DMS153 treated with DMSO at 0.1 percent for 48 hours (cell line): ENCODE data around the gene PCCA.
"Not testable (repeated sequence)": the region's sequence is repeated elsewhere in the genome, so short reads cannot be mapped to it uniquely, and the experiment has no call there.

Source experiments
- DNase-seq: peaks from one replicate; lab custom pipeline; 2025; ENCODE audit not compliant: unreplicated experiment; lab: John Stamatoyannopoulos, UW

PCCA gene

DNA sequence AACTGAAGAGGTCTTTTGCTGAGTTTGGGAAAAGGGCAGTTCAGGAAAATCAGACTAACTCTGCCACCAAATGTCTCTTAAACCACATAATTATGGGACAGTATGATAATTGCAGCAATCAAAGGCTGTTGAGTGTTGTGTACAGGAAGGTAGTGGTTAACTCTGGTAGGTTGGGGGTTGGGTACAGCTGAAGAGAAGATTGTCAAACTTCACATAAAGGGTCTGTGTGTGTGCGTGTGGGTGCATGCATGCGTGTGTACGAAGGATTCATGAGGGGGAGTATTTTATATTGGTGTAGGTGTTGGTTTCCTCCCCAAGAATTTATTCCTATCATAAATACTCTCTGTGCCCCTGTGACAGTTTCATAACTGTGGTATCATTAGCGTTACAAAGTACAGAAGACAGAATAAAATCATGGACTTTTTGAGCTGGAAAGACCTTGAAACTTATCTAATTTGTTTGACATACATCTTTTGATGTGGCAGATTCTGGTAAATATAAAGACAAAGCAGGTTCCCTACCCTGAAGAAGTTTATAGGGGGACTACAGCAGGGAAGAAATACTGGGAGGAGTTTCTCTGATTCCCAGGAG lies 94.1 kb downstream of the PCCA start:
- DNase-seq, result no peak

DNA sequence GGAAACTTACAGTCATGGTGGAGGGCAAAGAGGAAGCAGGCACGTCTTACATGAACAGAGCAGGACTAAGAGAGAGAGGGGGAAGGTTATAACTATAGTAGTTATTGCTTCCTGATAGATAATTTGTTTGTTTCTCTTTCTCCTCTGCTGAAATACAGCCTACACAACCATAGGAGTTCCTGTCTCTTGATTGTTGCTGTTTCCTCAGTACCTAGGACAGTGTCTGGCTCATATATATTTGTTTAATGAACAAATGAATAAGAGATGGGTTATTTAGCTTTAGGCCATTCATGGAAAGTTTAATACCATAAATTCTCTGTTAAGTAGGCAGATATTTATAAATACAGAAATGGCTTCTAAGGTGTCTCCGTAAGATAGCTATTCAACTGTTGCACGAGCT lies 95.2 kb downstream of the PCCA start:
- no peak for DNase-seq

GRCh38 chr13:100195568-100195967 lies 106.7 kb downstream of the PCCA start:
- DNase-seq, result no peak

DNA sequence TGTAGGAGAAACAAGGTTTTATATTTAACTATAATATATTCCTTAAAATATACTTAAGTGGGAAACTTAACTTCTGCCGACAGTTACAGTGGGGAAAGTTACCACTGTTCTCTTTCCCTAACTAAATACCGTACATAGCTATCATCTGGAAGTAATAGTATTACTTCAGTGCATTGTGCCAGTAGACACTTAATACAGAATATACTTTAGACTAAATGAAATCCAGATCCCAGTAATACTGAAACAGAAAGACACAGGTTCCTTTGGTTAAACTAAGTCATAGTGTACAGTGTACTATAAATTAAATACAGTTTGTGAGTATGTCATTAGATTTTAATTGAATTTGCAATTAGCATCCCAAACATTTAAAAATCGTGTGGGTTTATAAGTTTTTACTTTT lies 107.5 kb downstream of the PCCA start:
- no peak for DNase-seq

- DNase-seq, result no peak
These were observed 108.2 kb downstream of the PCCA start for GRCh38 chr13:100197116-100197515.

DNA sequence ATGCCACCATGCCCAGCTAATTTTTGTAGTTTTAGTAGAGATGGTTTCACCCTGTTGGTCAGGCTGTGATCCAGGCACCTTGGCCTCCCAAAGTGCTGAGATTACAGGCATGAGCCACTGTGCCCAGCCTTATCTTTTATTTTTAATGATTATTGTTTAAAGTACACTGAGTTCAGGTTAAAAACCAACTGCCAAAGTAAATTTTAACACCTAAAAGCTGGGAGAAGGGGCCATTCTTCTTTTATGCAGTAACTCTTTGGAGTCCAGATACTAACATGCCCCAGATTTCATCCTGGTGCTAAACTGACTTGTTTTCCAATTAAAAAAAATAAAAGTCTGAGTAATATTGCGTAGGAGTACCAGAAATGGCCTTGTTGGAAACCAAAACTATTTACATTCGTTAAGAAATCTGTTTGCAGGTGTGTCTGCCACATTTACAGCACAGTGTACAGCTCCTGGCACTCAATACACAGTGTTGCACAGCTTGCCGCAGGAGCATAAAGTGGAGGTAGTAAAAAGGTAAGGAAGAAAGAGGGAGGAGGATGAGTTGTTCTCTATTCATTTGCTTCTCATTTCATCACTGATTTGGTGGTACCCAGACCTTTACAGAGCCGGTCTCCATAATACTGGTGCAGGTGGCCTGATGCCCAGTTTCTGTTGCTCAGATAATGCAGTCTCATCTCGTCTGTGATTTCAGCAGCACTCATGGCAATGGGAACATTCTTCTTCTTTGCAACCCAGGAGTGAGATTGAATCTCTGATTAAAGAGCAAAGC lies 108.9 kb downstream of the PCCA start:
- DNase-seq, result no peak

DNA sequence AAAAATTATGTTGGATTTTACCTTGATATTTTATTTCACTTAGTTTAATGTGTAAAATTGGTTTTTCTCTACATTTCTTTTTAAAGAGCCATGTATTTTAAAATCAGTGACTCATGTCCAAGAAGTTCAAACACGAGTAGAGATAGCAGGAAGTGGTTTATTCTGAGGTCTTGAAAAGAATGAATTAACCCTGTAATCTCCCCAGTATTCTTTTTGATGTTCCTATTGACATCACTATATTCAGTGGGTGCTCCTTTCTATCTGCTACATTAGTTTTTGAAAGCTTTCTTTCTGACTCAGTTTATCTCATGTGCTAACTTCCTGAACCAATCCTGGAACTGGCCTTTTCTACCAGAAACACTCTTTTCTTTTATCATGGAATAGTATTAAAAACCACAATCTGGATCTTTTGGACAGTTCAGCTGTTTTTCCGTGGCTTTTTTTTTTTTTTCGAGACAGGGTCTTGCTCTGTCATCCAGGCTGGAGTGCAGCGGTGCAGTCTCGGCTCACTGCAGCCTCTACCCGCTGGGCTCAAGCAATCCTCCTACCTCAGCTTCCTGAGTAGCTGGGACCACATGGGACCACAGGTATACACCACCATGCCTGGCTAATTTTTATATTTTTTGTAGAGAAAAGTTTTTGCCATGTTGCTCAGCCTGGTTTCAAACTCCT lies 114.9 kb downstream of the PCCA start:
- DNase-seq, result no peak

DNA sequence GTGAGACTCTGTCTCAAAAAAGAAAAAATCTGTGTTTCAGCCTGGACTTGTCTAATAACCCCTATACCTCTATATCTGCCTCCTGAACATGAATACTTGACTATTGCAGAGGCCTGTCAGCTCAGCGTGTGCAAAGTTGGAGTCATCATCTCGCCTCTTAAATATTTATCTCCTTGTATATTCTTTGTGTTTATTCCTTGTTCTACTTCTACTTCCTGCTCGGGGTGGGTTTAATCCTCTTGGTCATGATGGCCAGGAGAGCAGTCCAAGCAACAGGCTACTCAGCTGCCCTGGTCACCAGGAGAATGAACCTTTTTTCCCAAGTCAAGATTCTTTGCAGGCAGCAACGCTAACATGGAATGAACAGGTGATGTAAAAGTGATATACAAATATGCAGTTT lies 119.1 kb downstream of the PCCA start:
- DNase-seq, result no peak

GRCh38 chr13:100208626-100209025 lies 119.7 kb downstream of the PCCA start:
- DNase-seq, result no peak

DNA sequence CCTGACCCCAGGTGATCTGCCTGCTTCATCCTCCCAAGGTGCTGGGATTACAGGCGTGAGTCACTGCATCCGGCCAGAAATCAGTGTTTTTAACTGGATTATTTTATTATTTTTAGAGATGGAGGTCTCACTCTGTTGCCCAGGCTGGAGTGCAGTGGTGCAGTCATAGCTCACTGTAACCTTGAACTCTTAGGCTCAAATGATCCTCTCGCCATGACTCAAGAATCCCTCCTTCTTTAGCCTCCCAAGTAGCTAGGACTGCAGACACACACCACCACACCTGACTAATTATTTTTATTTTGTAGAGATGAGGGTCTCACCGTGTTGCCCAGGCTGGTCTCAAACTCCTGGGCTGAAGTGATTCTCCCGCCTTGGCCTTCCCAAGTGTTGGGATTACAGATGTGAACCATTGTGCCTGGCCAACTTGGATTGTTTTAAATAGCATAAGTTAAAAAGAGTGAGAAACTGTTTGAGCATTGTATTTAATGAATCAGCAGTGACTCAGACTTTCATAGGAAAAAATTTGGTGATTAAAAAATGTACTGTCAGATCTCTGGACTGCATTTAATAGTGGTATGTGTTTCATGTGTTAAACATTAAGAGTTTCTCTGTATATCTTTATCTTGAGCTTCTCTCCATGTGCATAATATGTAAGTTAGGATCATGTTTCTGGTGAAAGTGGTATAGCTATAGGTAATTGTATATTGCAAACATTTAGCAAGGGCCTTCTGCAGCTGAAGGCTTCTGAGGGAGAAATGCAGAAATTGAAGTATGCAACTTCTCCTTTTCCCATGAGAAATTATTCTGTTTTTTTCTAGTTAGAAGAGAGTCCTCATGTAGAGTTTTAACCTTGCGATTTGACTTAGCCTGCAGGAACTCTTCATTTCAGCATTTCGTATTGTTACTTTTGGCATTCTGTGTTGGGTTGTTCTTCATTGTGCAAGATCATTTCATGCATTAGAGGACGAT lies 121.2 kb downstream of the PCCA start:
- DNase-seq, result no peak

DNA sequence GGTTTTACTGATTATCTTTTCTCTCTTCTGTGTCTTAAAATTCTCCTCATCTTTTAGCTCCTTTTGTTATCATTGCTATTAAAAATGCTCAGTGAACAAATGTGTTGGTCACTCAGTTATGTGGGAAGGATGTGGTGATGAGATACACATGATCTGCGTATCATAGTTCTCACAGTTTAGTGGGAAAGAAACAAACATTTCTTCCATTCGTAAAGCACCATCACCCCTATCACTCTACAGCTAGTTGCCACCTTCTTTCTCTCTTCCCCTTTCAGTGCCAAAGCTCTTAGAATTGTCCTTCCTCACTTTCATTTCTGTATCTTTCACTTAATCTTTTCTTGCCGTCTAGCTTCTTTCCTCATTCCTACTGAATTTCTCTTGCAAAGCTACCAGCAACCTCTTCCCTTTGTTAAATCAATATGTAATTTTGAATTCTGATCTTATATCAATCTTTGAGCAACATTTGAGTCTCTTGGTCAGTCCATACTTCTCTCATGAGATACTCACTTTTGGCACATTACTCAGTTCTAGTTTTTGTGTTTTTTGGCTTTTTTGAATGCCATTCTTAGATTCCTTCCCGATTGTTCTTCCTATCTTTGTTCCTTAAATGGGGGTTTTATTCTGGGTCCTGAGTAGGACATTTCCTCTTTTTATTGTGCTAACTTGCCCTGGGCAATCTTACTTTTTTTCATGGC lies 122.3 kb downstream of the PCCA start:
- no peak for DNase-seq

- DNase-seq, result no peak
These were observed 124.1 kb downstream of the PCCA start for GRCh38 chr13:100212904-100213553.

DNA sequence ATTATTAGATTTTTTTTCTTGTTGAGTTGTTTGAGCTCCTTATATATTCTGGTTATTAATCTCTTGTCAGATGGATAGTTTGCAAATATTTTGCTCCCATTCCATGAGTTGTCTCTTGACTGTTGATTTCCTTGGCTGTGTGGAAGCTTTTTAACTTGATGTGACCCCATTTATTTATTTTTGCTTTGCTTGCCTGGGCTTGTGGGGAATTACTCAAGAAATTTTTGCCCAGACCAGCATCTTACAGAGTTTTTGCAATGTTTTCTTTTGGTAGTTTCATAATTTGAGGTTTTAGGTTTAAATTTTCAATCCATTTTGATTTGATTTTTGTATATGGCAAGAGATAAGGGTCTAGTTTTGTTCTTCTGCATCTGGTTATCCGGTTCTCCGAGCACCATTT lies 124.7 kb downstream of the PCCA start:
- no peak for DNase-seq

GRCh38 chr13:100214886-100215285 lies 126.0 kb downstream of the PCCA start:
- no peak for DNase-seq

DNA sequence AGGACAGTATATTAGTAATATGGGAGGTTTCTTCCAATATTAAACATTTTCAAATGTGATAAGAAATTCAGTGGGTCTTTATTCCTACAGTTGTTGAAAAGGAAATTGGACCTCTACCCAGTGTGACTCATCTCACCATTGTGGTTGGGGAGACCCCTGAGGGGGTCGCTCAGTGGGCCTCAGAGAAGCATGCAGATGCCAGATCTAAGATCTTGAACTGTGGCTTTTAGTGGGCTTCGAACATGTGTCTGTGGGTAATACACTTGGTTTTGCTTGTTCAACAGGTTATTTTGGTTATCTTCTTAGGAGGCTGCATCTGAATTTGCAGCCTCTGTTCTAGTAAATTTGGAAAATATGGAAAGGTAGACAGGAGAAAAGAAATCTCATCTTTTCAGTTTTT lies 132.3 kb downstream of the PCCA start:
- no peak for DNase-seq

GRCh38 chr13:100223966-100224530 lies 135.2 kb downstream of the PCCA start:
- DNase-seq, result not testable (repeated sequence)

GRCh38 chr13:100229603-100230002 lies 140.7 kb downstream of the PCCA start:
- DNase-seq, result no peak

- no peak for DNase-seq
These were observed 141.9 kb downstream of the PCCA start for GRCh38 chr13:100230769-100231149.

GRCh38 chr13:100231176-100231575 lies 142.3 kb downstream of the PCCA start:
- DNase-seq, result no peak

- peak; percentile 21 for DNase-seq
These were observed 145.1 kb downstream of the PCCA start for GRCh38 chr13:100234006-100234405.
